ENCODE data around the gene MYL4. TPM values are rescaled to one million over a fixed set of nuclear protein-coding genes. Genes with fewer than 3 reads are reported as not detected.
"Not testable (repeated sequence)": the region's sequence is repeated elsewhere in the genome, so short reads cannot be mapped to it uniquely, and the experiment has no call there.

The MYL4 gene
- total RNA-seq, 1 donor from 2014 or later: 0.39 TPM

DNA sequence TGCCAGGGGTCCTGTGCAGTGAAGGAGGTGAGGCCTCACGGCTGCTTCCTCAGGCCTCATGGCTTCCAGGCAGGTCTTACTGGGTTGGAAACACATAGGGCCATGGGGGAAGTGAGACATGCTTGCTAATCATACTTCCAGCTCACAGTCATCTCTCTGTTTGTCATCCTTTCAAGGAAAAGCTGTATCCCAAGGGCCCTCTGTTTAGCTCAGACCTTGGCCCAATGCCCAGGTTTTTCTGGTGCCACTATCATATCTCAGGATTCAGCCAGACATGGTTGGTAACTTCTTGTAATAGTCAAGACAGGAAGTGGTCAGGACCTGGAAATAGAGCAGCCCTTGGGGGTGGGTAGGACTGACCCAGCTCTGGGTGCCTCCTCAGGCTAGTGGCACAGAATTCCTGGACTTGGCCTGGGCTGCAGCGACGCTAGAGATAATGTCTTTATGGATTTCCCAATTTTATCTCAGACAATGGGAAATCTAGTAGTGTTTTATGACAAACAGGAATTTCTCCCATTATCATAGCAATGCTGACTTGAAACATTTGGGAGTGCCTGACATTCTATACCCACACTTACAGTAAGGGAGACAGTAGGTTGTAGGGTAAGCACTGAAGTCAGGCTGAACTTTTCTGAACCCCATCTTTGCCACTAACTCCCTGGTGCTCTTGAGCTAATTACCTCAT is 31.0 kb downstream of the MYL4 start:
- intact Hi-C loops (cut with micrococcal nuclease): no loop called here

GRCh38 chr17:47240806-47241205 is 31.7 kb downstream of the MYL4 start:
- intact Hi-C loops (cut with micrococcal nuclease): no loop called here

DNA sequence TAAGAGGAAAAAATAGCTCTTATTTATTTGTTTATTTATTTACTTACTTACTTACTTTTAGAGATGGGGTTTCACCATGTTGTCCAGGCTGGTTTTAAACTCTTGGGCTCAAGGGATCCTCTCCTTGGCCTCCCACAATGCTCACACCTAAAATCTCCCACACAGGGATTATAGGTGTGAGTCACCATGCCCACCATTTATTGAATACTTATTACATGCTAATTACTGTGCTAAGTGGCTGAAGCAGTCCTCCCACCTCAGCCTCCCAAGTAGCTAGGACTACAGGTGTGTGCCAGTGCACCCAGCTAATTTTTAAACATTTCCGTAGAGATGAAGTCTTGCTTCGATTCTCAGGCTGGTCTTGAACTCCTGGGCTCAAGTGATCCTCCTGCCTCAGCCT is 33.5 kb downstream of the MYL4 start:
- intact Hi-C loops (cut with micrococcal nuclease): no loop called here

GRCh38 chr17:47243737-47244598 is 34.8 kb downstream of the MYL4 start:
- intact Hi-C loops (cut with micrococcal nuclease): no loop called here

DNA sequence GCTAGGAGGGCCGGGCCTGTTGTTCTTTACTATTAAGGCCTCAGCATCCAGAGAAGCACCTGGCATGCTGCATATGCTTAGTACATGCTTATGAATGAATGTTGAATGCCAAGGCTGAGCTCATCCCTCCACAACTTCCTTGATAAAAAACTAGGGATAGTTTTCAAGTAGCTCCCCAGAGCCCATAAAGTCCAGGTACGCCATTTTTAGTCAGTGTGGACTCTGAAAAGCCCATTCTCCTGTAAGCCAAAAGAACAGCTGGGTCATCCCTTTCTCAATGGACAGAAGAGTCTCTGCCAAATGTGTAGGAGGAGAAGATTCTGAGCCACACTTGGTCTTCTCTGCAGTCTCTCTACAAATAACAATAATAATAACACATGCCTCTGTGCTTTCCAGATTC is 35.5 kb downstream of the MYL4 start:
- intact Hi-C loops (cut with micrococcal nuclease): no loop called here

- intact Hi-C loops (cut with micrococcal nuclease): no loop called here
Observed at GRCh38 chr17:47246120-47246519, 37.0 kb downstream of the MYL4 start.

DNA sequence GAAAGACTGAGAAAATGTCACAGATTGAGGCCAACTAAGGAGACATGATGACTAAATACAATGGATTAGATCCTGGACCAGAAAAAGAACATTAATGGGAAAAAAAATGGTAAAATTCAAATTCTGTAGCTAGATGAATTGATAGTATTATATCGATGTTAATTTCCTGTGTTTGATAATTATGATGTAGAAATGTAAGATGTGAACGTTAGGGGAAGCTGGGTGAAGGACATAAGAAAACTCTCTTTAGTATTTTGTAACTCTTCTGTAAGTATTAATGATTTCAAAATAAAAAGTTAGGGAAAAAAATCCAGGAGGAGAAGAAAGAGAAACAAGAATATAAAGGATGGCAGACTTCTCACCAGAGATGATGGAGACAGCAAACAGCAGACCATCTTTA is 41.7 kb downstream of the MYL4 start:
- intact Hi-C loops (cut with micrococcal nuclease): no loop called here

GRCh38 chr17:47251421-47251940 is 42.3 kb downstream of the MYL4 start:
- intact Hi-C loops (cut with micrococcal nuclease): no loop called here

DNA sequence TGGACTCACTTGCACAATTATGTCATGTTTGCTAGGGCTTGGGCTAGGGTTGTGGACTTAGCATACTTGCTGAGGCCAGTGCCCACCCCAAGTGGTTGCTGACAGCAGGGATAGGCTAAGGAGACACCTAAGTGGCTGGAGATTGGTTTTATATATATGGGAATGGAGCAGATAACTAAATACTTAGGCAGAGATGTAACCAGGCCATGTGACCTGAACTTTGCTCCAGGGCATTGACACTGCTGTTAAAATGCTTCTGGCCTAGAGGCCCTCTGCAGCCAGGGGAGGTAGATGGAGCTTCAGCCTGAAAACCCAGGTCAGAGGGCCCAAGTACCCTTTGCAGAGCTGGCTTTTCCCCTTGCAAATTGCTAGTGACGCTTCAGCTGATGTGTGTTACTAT is 43.1 kb downstream of the MYL4 start:
- intact Hi-C loops (cut with micrococcal nuclease): no loop called here

GRCh38 chr17:47252766-47253512 is 43.8 kb downstream of the MYL4 start:
- intact Hi-C loops (cut with micrococcal nuclease): loop anchor here (1.0 kb wide), 2 partner anchors 23 to 64 kb away; partner anchors contain the start of gene CDC27

GRCh38 chr17:47253541-47254402 is 44.6 kb downstream of the MYL4 start, which contains the start of gene ITGB3:
TSS of gene ITGB3 (plus strand) at chr17:47253827. CDS start at chr17:47253862, 35 bp downstream.
- intact Hi-C loops (cut with micrococcal nuclease): loop anchor here (1.0 kb wide), 2 partner anchors 23 to 64 kb away; partner anchors contain the start of gene CDC27

DNA sequence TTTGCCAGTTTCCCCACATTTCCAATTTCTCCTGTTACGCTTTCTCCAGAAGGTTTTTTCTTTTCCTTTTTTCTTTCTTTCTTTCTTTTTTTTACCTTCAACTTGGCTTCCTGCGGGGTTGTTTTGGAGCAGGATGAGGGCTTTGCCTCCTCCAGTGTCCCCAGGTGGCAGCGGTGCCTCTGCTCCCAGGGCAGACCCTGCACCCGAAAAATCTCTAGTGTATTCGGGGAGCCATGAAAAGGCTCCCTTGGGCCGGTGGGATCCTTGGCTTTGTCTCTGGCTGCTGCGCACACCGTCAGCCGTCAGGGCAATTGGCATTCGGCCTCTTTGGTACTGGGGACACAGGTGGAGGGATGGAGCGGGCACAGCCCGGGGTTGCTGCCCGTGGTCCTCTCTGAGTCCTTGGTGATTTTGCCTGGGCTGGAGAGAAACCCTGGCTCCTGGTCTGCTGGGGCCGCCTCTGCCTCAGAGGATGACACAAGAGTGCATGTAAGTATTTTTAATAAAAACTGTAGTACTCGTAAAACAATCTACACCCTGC is 45.3 kb downstream of the MYL4 start:
- intact Hi-C loops (cut with micrococcal nuclease): no loop called here

DNA sequence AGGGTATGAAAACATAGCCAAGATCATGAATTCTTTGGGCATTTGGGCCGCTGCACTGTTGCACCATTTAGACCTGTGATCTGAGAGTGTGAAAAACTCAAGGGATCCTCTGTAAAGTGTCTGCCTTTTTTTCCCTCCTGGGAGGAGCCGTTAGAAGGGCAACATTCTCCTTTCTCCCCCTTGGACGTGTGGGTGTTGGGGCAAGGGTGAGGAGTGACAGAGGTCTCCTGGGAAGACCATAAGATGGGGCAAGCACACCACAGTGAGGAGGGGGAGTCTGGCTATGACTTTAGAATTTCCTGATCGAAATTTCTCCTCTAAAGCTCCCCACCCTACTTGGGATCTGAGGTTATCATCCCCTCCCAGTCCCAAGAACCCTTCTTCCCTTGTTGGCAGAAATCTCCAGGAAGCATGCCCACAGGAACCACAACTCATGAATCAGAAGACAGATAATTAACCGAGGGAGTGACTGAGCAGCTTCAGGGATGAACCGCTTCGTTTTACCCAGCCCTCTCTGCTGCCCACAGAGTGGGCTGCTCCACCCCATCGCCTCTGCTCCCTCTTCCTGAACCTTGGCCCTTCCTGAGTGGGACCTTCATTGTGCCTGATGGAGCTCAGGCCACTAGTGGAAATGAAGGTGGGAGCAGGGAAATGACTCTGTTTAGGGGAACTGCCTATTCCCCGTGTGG is 48.6 kb downstream of the MYL4 start:
- intact Hi-C loops (cut with micrococcal nuclease): no loop called here

GRCh38 chr17:47262586-47262985 is 53.4 kb downstream of the MYL4 start:
- intact Hi-C loops (cut with micrococcal nuclease): no loop called here

DNA sequence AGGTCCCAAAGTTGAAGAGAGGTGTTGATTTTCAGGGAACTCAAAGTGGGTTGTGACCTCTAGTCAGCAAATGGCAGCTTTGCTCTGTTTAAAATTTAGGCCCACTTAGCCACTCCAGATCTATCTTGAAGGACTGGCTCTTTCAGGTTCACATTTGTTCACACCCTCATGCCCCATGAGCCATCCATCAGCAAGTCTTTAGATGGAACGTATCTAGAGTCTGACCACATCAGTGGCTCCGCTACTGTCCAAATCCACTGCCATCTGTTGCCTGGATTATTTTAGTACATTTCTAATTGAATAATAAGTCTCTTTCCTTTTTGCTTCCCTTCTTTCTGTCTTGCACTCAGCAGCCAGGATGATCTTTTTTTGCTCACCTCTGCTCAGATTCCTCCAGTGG is 55.0 kb downstream of the MYL4 start:
- intact Hi-C loops (cut with micrococcal nuclease): no loop called here

DNA sequence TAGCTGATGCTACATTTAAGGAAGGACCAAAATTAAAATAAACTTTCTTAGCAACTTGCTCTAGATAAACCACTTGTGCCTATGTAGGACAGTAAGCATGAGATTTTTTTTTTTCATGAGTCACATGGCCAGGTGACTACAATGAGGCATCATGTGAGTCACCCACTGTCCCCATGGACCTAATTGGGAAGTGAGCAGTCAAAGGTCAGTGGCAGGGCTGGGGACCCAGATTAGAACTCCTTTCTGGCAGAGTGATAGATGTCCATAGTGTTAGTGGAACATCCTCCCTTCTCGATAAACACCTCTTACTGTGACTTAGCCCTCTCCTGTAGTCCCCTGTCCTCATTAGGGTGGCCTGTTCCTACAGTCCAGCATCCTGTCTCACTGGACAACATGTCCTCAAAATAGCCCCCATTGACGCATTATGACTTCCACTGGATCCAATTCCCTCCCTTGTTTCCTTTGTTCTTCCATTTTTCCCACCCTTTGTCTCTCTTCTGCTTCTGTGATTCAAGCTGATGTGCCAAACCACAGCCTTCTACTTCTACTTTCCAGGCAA is 56.9 kb downstream of the MYL4 start:
- intact Hi-C loops (cut with micrococcal nuclease): no loop called here

DNA sequence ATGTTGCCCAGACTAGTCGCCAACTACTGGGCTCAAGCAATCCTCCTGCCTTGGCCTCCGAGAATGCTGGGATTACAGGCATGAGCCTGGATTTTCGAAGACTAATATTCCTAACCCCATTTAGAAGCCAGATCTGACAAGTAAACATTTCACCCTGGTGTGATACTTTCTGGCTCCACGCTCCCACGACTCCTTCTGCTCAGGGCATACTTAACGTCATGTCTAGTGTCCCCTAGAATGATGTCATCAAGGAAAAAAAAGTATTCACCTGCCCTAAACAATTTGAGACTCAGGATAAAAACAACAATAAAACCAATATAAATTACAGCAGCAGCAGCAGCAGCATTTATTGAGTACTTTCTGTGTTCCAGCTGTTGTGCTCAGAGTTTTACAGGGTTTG is 57.6 kb downstream of the MYL4 start:
- intact Hi-C loops (cut with micrococcal nuclease): no loop called here

DNA sequence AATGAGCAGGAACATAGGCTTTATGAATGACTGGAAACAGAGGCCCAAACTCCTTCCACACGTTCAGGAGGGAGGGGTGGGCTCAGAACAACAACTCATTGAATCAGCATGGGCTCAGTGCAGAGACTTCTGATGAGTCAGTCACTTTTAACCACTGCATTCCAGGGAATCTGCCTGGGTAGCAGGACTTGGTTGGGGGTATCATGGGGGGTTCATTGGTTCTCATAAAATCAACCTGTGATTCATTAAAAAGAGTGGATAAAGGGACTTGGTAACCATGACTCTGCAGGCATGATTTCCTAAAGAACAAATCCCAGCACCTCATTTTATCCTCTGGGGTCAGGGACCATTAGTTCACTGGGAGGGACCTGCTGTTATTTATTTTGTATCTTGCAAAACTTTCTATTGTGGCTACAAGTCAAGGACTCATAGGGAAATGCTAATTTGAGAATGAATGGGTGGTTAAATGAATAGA is 58.2 kb downstream of the MYL4 start:
- intact Hi-C loops (cut with micrococcal nuclease): no loop called here

DNA sequence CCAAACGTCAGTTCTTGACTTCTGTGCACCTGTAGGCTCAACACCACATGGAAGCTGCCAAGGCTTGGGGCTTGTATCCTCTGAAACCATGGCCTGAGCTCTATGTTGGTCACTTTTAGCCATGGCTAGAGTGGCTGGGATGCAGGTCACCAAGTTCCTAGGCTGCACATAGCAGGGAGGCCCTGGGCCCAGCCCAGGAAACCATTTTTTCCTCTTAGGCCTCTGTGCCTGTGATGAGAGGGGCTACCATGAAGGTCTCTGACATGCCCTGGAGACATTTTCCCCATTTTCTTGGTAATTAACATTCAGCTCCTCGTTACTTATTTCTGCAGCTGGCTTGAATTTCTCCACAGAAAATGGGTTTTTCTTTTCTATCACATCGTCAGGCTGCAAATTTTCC is 59.8 kb downstream of the MYL4 start:
- intact Hi-C loops (cut with micrococcal nuclease): not testable (repeated sequence)

Measured in T-helper 1 cell treated with Interleukin-12 subunit alpha and Interleukin-12 subunit beta and Interleukin-4 antibody, amounts not matched to agents 30 ng/mL and 1 ng/mL, for 36 hours (primary cell).